ENCODE measurements around the gene KIF16B.

Gene KIF16B

DNA sequence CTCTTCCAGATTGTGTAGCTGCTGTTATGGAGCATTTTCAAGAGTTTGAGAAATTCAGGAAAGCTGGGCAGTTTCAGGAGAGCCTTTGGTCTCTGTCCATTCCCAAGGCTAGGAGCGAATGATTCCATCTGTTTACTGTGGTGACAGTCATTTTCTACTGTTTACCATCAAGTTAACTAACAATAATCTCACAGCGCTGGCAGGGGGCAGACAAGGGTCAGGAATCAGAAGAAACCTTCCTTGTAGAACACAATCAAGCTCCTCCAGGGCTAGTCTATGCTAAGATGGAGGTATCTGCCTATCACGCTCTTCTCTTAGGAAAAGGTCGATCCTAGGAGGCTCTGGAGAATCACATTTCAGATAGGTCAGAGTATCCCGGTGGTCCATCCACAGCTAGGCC is 293.9 kb downstream of the KIF16B start:
- no peak for DNase-seq (ENCODE audit: extremely low read depth, low read depth)
- TF ChIP-seq CTCF (IDR thresholded peaks at IDR 0.05; ENCODE audit: low read depth, low read length) = no peak

DNA sequence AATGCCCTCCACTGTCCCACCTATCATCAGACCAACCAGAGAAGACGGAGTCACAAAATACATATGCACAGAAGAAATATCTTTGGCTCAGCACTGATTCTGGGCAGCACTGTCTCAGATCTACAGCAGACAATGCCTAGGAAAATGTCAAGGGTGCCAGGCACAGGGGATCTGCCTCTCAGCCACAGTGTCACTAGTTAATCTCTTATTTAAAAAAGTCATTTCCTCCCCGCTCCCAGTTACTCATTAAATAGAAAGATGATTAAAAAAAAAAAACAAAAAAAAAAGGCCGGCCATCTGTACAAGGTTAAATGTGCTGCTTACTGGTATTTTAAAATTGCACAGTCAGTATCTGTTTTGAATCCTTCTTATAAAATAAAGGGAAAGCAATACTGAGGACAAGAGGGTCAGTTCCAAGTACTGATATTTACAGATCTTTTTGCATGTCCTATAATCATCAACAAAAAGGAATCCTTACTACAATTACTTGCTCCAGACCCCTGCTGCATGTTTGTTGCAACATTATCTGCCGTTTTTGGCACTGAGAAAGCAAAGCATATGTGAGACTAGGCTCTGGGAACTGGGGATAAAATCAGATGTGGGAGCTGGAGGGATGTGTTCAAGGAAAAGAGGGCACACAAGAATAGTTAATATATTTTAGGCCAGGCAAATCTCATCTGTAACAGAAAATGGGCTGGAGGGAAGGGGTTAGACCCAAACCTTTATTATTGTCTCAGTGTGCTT is 299.3 kb downstream of the KIF16B start:
- no peak for DNase-seq (ENCODE audit: extremely low read depth, low read depth)
- TF ChIP-seq CTCF (IDR thresholded peaks at IDR 0.05; ENCODE audit: low read depth, low read length) = no peak

- no peak for TF ChIP-seq CTCF (IDR thresholded peaks at IDR 0.05; ENCODE audit: low read depth, low read length)
- no peak for DNase-seq (ENCODE audit: extremely low read depth, low read depth)
Measured at GRCh38 chr20:16272780-16273360, 300.4 kb downstream of the KIF16B start.

GRCh38 chr20:16271450-16271849 is 301.8 kb downstream of the KIF16B start:
- TF ChIP-seq CTCF (IDR thresholded peaks at IDR 0.05; ENCODE audit: low read depth, low read length) = no peak
- DNase-seq (ENCODE audit: extremely low read depth, low read depth) = no peak

- DNase-seq (ENCODE audit: extremely low read depth, low read depth) = no peak
- no peak for TF ChIP-seq CTCF (IDR thresholded peaks at IDR 0.05; ENCODE audit: low read depth, low read length)
Measured at GRCh38 chr20:16270989-16271388, 302.3 kb downstream of the KIF16B start.

DNA sequence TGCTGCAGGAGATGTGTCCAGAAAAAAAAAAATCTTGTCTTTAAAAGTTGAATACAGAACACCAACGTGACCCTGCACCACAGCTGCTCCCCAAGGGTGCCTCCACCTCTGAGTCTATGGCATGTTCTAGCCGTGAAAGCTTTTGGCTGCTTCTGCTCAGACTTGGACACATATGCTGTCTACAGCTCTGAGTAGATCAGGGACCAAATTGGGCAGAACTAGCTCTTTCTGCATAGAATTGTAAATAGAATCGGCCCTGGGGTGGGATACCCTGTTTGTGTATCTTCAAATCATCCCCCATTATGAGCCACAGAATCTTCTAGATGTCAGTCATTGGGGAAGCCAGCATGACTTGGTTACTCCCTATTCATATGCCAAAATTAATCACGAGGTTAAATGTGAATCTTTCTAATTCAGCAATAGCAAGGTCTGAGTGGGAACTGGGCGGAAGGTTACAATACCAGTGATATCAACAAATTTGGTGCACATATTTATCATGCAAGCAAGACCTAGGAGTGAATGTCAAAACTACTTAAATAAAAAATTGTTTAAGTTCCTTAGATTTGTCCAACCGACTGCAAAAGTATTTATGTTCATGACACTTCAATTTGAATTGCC is 302.8 kb downstream of the KIF16B start:
- DNase-seq (ENCODE audit: extremely low read depth, low read depth) = no peak
- no peak for TF ChIP-seq CTCF (IDR thresholded peaks at IDR 0.05; ENCODE audit: low read depth, low read length)

DNA sequence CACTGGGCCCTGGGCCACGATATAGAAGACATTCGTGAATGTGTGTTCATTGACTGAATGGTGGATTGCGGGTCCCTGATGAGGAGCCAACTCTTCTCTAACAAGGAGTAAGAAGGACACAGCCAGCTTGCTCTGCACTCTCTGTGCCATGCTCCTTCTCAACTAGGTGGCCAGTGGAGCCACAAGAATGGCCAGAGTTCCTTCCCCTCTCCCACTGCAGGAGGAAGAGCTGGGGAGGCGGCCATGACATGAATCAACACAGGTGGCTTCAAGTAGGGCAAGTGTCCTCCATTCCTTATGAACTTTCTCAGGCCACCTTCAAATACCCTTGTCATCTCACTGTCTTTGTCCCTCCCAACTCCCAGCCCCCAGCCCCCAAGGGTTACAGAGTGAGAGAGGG is 305.7 kb downstream of the KIF16B start:
- no peak for DNase-seq (ENCODE audit: extremely low read depth, low read depth)
- TF ChIP-seq CTCF (IDR thresholded peaks at IDR 0.05; ENCODE audit: low read depth, low read length) = no peak

All from AG09319 (cell line).